PC-3 (cell line): ENCODE measurements around the gene CCDC158. TPM values are rescaled to one million over a fixed set of nuclear protein-coding genes. Genes with fewer than 3 reads are reported as not detected.

ENCODE experiments used
- ATAC-seq: fragments of 200-7000 bp; cut with Tn5 transposase; 2 replicates; pipeline ENCODE4 v1.9.1; 2020; ENCODE audit warnings: mild to moderate bottlenecking, moderate library complexity
- BruUV-seq: library from RNA; stranded (reverse); fragments of 400-500 nt; replicated peaks from 2 replicates; lab custom pipeline; 2021; lab: Mats Ljungman, UMichigan
- CTCF ChIA-PET: fragments of 300-600 bp; sonication (Branson Sonifier 250); formaldehyde crosslinking; loops from one replicate; lab custom pipeline; 2022; ENCODE audit warnings: antibody characterized with exemption; lab: Charles Lee
- POLR2A ChIA-PET: fragments of 300-600 bp; sonication (Branson Sonifier 250); formaldehyde crosslinking; loops from one replicate; lab custom pipeline; 2022; ENCODE audit warnings: antibody characterized with exemption; ENCODE audit not compliant: unreplicated experiment; lab: Charles Lee
- DNase-seq: peaks from one replicate; pipeline ENCODE4 v3.0.0-alpha.2; 2015
- H2AFZ ChIP-seq: fragments of 300-600 bp; sonication (generic); 2 replicates; pipeline ENCODE4 v1.6.0; 2016; ENCODE audit warnings: antibody characterized with exemption, low read length
- H3F3A ChIP-seq: fragments of 300-600 bp; sonication (generic); one replicate; pipeline ENCODE4 v1.6.0; 2017; ENCODE audit warnings: antibody characterized with exemption, low read length, control low read depth, mild to moderate bottlenecking; ENCODE audit not compliant: unreplicated experiment
- H3K27ac ChIP-seq: fragments of 300-600 bp; sonication (generic); 2 replicates; pipeline ENCODE4 v1.5.1; 2016; ENCODE audit warnings: mild to moderate bottlenecking, low read length
- H3K27me3 ChIP-seq: fragments of 300-600 bp; sonication (generic); 2 replicates; pipeline ENCODE4 v1.6.1; 2016; ENCODE audit warnings: low read length, mixed read lengths
- H3K36me3 ChIP-seq: fragments of 300-600 bp; sonication (generic); 2 replicates; pipeline ENCODE4 v1.6.1; 2016; ENCODE audit warnings: low read depth, mixed run types, low read length, mixed read lengths
- H3K4me1 ChIP-seq: fragments of 300-600 bp; sonication (generic); 2 replicates; pipeline ENCODE4 v1.5.1; 2016; ENCODE audit warnings: low read length; ENCODE audit not compliant: insufficient read depth
- H3K4me2 ChIP-seq: fragments of 300-600 bp; sonication (generic); 2 replicates; pipeline ENCODE4 v1.6.0; 2016; ENCODE audit warnings: low read length
- H3K4me3 ChIP-seq: fragments of 300-600 bp; sonication (generic); 2 replicates; pipeline ENCODE4 v1.5.1; 2016; ENCODE audit warnings: mild to moderate bottlenecking, low read length, mixed read lengths
- H3K79me2 ChIP-seq: fragments of 300-600 bp; sonication (generic); 2 replicates; pipeline ENCODE4 v1.6.1; 2017; ENCODE audit warnings: low read length, mixed read lengths
- H3K9ac ChIP-seq: fragments of 300-600 bp; sonication (generic); 2 replicates; pipeline ENCODE4 v1.6.0; 2016; ENCODE audit warnings: mild to moderate bottlenecking, low read length
- H3K9me2 ChIP-seq: fragments of 300-600 bp; sonication (generic); replicated peaks from 2 replicates; pipeline ENCODE4 v1.6.1; 2016; ENCODE audit warnings: mixed run types, low read length, mixed read lengths
- H3K9me3 ChIP-seq: fragments of 300-600 bp; sonication (generic); 2 replicates; pipeline ENCODE4 v1.6.1; 2016; ENCODE audit warnings: low read length, mixed read lengths
- H4K20me1 ChIP-seq: fragments of 300-600 bp; sonication (generic); 2 replicates; pipeline ENCODE4 v1.6.1; 2016; ENCODE audit warnings: low read length, mixed read lengths
- CTCF ChIP-seq: fragments of 300-600 bp; sonication (generic); conservative IDR thresholded peaks from 2 replicates; pipeline ENCODE4 v1.5.1; 2017; ENCODE audit warnings: antibody characterized with exemption, low read depth, mild to moderate bottlenecking, low read length
- EZH2 ChIP-seq: fragments of 300-600 bp; sonication (generic); IDR thresholded peaks from one replicate; pipeline ENCODE4 v1.6.1; 2017; ENCODE audit warnings: antibody characterized with exemption, mild to moderate bottlenecking, low read length; ENCODE audit not compliant: unreplicated experiment
- EZH2phosphoT487 ChIP-seq: fragments of 300-600 bp; sonication (generic); IDR thresholded peaks from 2 replicates; pipeline ENCODE4 v1.6.1; 2018; ENCODE audit warnings: mild to moderate bottlenecking, antibody characterized with exemption, low read length, borderline replicate concordance
- intact Hi-C: fragments of 100-400 bp; cut with micrococcal nuclease; formaldehyde crosslinking; loops from 2 replicates; pipeline ENCODE4 v1.9.0; 2023
- total RNA-seq: library from RNA; depleted of rRNA; stranded (reverse); fragments of >200 nt; gene quantifications from 2 replicates; pipeline ENCODE4 v1.2.3, GENCODE V29; 2014

The CCDC158 gene
- total RNA-seq, 1 experiment from 2014 or later: not detected

- no TSS peak for BruUV-seq
- intact Hi-C loops: loop anchor here (10.0 kb wide), 3 partner anchors 65 to 195 kb away; partner anchors contain the start of gene SCARB2
- peaks cover 3% of the 10 kb centered on the region; the same call in 1 of the 2 replicates for H3K36me3 ChIP-seq
Observed at GRCh38 chr4:76309939-76310550, 110.9 kb downstream of the CCDC158 start.

GRCh38 chr4:76308548-76308947 is 112.4 kb downstream of the CCDC158 start:
- ChIA-PET CTCF (interaction anchor here (0.6 kb wide), 1 partner anchor 64 kb away, joined by 5 read pairs; no protein-coding TSS in a partner anchor), POLR2A (no interaction called here)
- no peak overlapping the region; the same call in none of the 2 replicates for H3K4me2 ChIP-seq
- no peaks in the 10 kb centered on the region for H3K9me3 ChIP-seq
- H3K4me1 ChIP-seq: peaks cover 18% of the 10 kb centered on the region
- peaks cover 3% of the 10 kb centered on the region; the same call in 1 of the 2 replicates for H3K36me3 ChIP-seq
- DNase-seq: no peak
- H3K9ac ChIP-seq: no peak overlapping the region
- no peak overlapping the region for H2AFZ ChIP-seq
- intact Hi-C loops: loop anchor here (10.0 kb wide), 3 partner anchors 66 to 196 kb away; partner anchors contain the start of gene SCARB2
- no peaks in the 10 kb centered on the region for H4K20me1 ChIP-seq
- no peaks in the 10 kb centered on the region for H3F3A ChIP-seq
- TF ChIP-seq EZH2 (no peak), EZH2phosphoT487 (no peak), CTCF (no peak)
- no peak overlapping the region for H3K4me3 ChIP-seq
- no peaks in the 10 kb centered on the region for H3K27me3 ChIP-seq
- no peak overlapping the region for H3K27ac ChIP-seq
- no TSS peak for BruUV-seq
- ATAC-seq: no peak
- H3K9me2 ChIP-seq: no peaks in the 10 kb centered on the region
- H3K79me2 ChIP-seq: peaks cover 45% of the 10 kb centered on the region

More at GRCh38 chr4:76309939-76310550, 110.9 kb downstream of the CCDC158 start:
- H3K9ac ChIP-seq: no peak overlapping the region
- TF ChIP-seq CTCF (no peak), EZH2 (no peak), EZH2phosphoT487 (no peak)
- DNase-seq (no peak), ATAC-seq (no peak)
- peaks cover 14% of the 10 kb centered on the region for H3K4me1 ChIP-seq
- no peak overlapping the region for H2AFZ ChIP-seq
- no peak overlapping the region for H3K4me3 ChIP-seq
- H3K9me3 ChIP-seq: no peaks in the 10 kb centered on the region
- H3K9me2 ChIP-seq: no peaks in the 10 kb centered on the region
- no peak overlapping the region for H3K4me2 ChIP-seq
- H3K27ac ChIP-seq: no peak overlapping the region
- H4K20me1 ChIP-seq: no peaks in the 10 kb centered on the region
- H3K27me3 ChIP-seq: no peaks in the 10 kb centered on the region
- ChIA-PET CTCF (no interaction called here), POLR2A (no interaction called here)
- H3K79me2 ChIP-seq: peaks cover 39% of the 10 kb centered on the region
- no peaks in the 10 kb centered on the region for H3F3A ChIP-seq

GRCh38 chr4:76307660-76308014 is 113.3 kb downstream of the CCDC158 start:
- POLR2A ChIA-PET: interaction anchor here (0.6 kb wide), 1 partner anchor 379 kb away, joined by 4 read pairs; no protein-coding TSS in a partner anchor
- H3K9me2 ChIP-seq: no peaks in the 10 kb centered on the region
- peak overlapping the region; percentile 89 for H3K9ac ChIP-seq
- H2AFZ ChIP-seq: peak overlapping the region; percentile 92; the same call in 1 of the 2 replicates
- no peaks in the 10 kb centered on the region for H3F3A ChIP-seq
- intact Hi-C loops: loop anchor here (2.0 to 10.0 kb wide), 4 partner anchors 57 to 197 kb away; partner anchors contain the start of genes FAM47E and SCARB2
- peaks cover 3% of the 10 kb centered on the region; the same call in 1 of the 2 replicates for H3K36me3 ChIP-seq
- H3K4me2 ChIP-seq: peak overlapping the region; percentile 81
- no peak overlapping the region for H3K27ac ChIP-seq
- BruUV-seq: no TSS peak
- peaks cover 18% of the 10 kb centered on the region for H3K4me1 ChIP-seq
- H3K9me3 ChIP-seq: no peaks in the 10 kb centered on the region
- TF ChIP-seq CTCF (no peak), EZH2phosphoT487 (no peak), EZH2 (no peak)
- peaks cover 45% of the 10 kb centered on the region for H3K79me2 ChIP-seq
- H3K4me3 ChIP-seq: peak overlapping the region; percentile 99
- ATAC-seq (no peak), DNase-seq (no peak)
- CTCF ChIA-PET: interaction anchor here (1.2 kb wide), 1 partner anchor 127 kb away, joined by 5 read pairs; no protein-coding TSS in a partner anchor
- H3K27me3 ChIP-seq: no peaks in the 10 kb centered on the region
- H4K20me1 ChIP-seq: no peaks in the 10 kb centered on the region
